ENCODE measurements around the gene CCDC154. TPM values are rescaled to one million over a fixed set of nuclear protein-coding genes. Genes with fewer than 3 reads are reported as not detected.

The CCDC154 gene
- total and polyA plus RNA-seq, 4 experiments from 2014 or later, result 0.13 to 14.7 (median 12.1) TPM; not detected in 1

DNA sequence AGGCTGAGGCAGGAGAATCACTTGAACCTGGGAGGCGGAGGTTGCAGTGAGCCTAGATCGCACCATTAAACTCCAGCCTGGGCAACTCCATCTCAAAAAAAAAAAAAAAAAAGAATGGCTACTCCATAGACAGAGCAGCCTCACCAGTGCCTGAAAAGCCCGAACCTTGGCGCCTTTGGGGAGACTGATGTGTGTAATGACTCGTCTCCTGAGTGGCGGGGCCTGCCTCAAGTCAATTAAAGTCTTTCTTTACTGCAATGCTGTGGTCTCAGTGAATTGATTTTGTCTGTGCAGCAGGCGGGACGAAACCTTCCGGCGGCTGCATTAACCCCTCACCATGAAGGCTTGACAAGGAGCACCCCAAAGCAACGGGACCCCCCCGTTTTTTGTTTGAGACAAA, 20.3 kb downstream of the CCDC154 start:
- H3K4me1 Mint-ChIP-seq, result peaks cover 5 to 24% (median 12%) of the 10 kb centered on the region in 4 donors
- Histone ChIP-seq H3K4me3 (ENCODE audit: low read length in 2 of 2) (no peak overlapping the region), H3K27me3 (ENCODE audit: insufficient read depth, low read length) (no peaks in the 10 kb centered on the region), H3K4me1 (ENCODE audit: insufficient read depth, low read length) (peaks cover 12% of the 10 kb centered on the region), H3K27ac (ENCODE audit: low read depth, low read length) (no peak overlapping the region), H3K9me3 (ENCODE audit: control insufficient read depth in 1 of 2, low read length in 2 of 2) (no peaks in the 10 kb centered on the region), H3K36me3 (ENCODE audit: insufficient read depth, low read length) (no peaks in the 10 kb centered on the region)
- H3K4me3 Mint-ChIP-seq, result no peak overlapping the region
- H3K27ac Mint-ChIP-seq, result peak overlapping the region in 6 of 7 donors; percentile 36 to 65 (median 47)
- POLR2A ChIA-PET (ENCODE audit: partially characterized antibody), result no interaction called here
- intact Hi-C loops (cut with micrococcal nuclease), result loop anchor here (5.0 kb wide), 1 partner anchor 113 kb away; no protein-coding TSS in a partner anchor
- H3K36me3 Mint-ChIP-seq, result peaks cover 0 to 7% of the 10 kb centered on the region in 2 donors
- CTCF ChIA-PET (ENCODE audit: partially characterized antibody), result no interaction called here
- DNase-seq, result no peak
- no peaks in the 10 kb centered on the region for H3K9me3 Mint-ChIP-seq
- peaks cover 0 to 3% of the 10 kb centered on the region in 2 donors for H3K27me3 Mint-ChIP-seq

DNA sequence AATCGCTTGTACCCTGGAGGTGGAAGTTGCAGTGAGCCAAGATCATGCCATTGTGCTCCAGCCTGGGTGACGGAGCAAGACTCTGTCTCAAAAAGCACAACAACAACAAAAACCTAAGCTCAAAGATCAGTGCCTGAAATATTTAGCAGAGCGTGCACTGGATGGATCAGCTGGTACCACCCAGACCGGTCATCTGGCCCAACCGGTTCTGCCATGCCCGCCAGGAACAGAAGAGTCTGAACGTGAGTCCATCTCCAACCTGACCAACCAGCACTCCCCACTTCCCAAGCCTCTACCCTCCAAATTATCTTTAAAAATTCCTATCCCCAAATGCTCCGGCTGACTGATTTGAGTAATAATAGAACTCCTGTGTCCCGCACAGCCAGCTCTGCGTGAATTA, 22.3 kb downstream of the CCDC154 start:
- H3K4me3 ChIP-seq (ENCODE audit: low read length in 2 of 2), result no peak overlapping the region
- peaks cover 0 to 3% of the 10 kb centered on the region in 2 donors for H3K27me3 Mint-ChIP-seq
- no peak for DNase-seq
- no peaks in the 10 kb centered on the region for H3K36me3 ChIP-seq (ENCODE audit: insufficient read depth, low read length)
- H3K9me3 ChIP-seq (ENCODE audit: control insufficient read depth in 1 of 2, low read length in 2 of 2), result no peaks in the 10 kb centered on the region
- CTCF ChIA-PET (ENCODE audit: partially characterized antibody), result no interaction called here
- H3K4me1 Mint-ChIP-seq, result peaks cover 5 to 24% (median 12%) of the 10 kb centered on the region in 4 donors
- peaks cover 12% of the 10 kb centered on the region for H3K4me1 ChIP-seq (ENCODE audit: insufficient read depth, low read length)
- POLR2A ChIA-PET (ENCODE audit: partially characterized antibody), result interaction anchor here (0.9 to 3.4 kb wide), 6 partner anchors 11 to 115 kb away, joined by 6 to 23 read pairs (median 18); partner anchors contain the start of genes TELO2 and UBE2I
- H3K36me3 Mint-ChIP-seq, result peaks cover 0 to 7% of the 10 kb centered on the region in 2 donors
- peak overlapping the region; percentile 77 to 100 (median 84) for H3K27ac Mint-ChIP-seq
- H3K27ac ChIP-seq (ENCODE audit: low read depth, low read length), result peak overlapping the region; percentile 85
- H3K9me3 Mint-ChIP-seq, result no peaks in the 10 kb centered on the region
- intact Hi-C loops (cut with micrococcal nuclease), result loop anchor here (5.0 kb wide), 1 partner anchor 115 kb away; no protein-coding TSS in a partner anchor
- H3K27me3 ChIP-seq (ENCODE audit: insufficient read depth, low read length), result no peaks in the 10 kb centered on the region
- H3K4me3 Mint-ChIP-seq, result peak overlapping the region in 7 of 8 donors; percentile 15 to 67 (median 36)

DNA sequence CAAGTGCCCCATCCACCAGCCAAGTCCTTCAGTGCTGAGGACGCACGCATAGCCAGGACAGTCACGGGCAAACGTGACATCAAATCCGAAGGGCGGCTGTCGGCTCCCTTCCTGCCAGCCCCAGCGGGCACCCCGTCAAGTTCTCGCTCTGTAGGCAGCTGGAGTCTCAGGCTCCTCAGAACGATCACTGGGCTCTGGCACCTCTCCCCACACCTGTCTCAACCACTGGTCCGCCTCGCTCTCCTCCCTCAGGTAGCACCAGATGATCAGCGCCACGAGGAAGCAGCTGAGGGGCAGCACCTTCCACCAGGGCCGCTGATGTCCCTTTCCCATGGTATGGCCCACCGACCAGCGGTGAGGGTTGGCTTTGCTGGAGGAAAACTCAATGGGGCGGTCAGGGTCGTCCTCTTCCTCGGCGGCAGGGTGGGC, 24.2 kb downstream of the CCDC154 start:
- intact Hi-C loops (cut with micrococcal nuclease), result loop anchor here (1.0 to 5.0 kb wide), 8 partner anchors 12 to 362 kb away; partner anchors contain the start of genes CLCN7, CRAMP1, IFT140 and MAPK8IP3
- no peaks in the 10 kb centered on the region for H3K9me3 ChIP-seq (ENCODE audit: control insufficient read depth in 1 of 2, low read length in 2 of 2)
- DNase-seq, result no peak
- Mint-ChIP-seq H3K4me3 (peak overlapping the region; percentile 79 to 97 (median 92)), H3K36me3 (peaks cover 0 to 7% of the 10 kb centered on the region in 2 donors), H3K4me1 (peaks cover 5 to 29% (median 15%) of the 10 kb centered on the region in 4 donors), H3K27me3 (peaks cover 0 to 3% of the 10 kb centered on the region in 2 donors), H3K27ac (peak overlapping the region; percentile 64 to 100 (median 91)), H3K9me3 (no peaks in the 10 kb centered on the region)
- H3K27me3 ChIP-seq (ENCODE audit: insufficient read depth, low read length), result no peaks in the 10 kb centered on the region
- H3K36me3 ChIP-seq (ENCODE audit: insufficient read depth, low read length), result no peaks in the 10 kb centered on the region
- ChIA-PET CTCF (ENCODE audit: partially characterized antibody) (interaction anchor here (1.0 to 1.9 kb wide), 2 partner anchors 57 to 286 kb away, joined by 4 to 6 read pairs; partner anchors contain the start of gene MAPK8IP3), POLR2A (ENCODE audit: partially characterized antibody) (interaction anchor here (0.6 to 3.4 kb wide), 24 partner anchors 9 to 780 kb away, joined by 3 to 27 read pairs (median 5); partner anchors contain the start of genes CRAMP1, IFT140, JPT2 and MAPK8IP3)
- peak overlapping the region; percentile 85 for H3K27ac ChIP-seq (ENCODE audit: low read depth, low read length)
- H3K4me3 ChIP-seq (ENCODE audit: low read length in 2 of 2), result peak overlapping the region; percentile 64 to 78
- H3K4me1 ChIP-seq (ENCODE audit: insufficient read depth, low read length), result peaks cover 12% of the 10 kb centered on the region

DNA sequence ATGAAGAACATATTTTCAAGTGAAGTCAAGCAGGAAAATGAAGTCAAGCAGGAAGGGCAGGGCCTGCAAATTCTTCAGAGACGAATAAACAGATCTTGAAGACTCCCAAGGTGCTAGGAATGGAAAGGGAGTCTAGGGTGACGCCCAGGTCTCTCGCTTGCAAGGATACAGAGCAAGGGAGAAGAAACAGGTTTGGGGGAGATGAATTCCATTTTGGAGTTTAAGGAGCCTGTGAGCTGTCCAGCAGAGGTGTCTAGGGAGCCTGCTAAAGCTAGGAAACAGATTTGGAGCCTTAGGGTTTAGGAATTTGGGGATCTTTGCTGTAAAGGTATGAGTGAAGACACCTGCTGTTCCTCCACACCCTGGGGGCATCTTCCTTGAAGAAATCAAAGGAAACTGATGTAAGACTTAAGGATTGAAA, 27.8 kb downstream of the CCDC154 start:
- no peaks in the 10 kb centered on the region for H3K9me3 ChIP-seq (ENCODE audit: control insufficient read depth in 1 of 2, low read length in 2 of 2)
- no peak overlapping the region for H3K27ac ChIP-seq (ENCODE audit: low read depth, low read length)
- peaks cover 32% of the 10 kb centered on the region for H3K4me1 ChIP-seq (ENCODE audit: insufficient read depth, low read length)
- POLR2A ChIA-PET (ENCODE audit: partially characterized antibody), result interaction anchor here (0.9 kb wide), 1 partner anchor 26 kb away, joined by 3 read pairs; no protein-coding TSS in a partner anchor
- Mint-ChIP-seq H3K27me3 (peaks cover 0 to 3% of the 10 kb centered on the region in 2 donors), H3K4me1 (peaks cover 6 to 45% (median 24%) of the 10 kb centered on the region in 4 donors), H3K36me3 (peaks cover 5 to 16% of the 10 kb centered on the region in 2 donors), H3K4me3 (peak overlapping the region in 4 of 8 donors; percentile 29 to 72 (median 54)), H3K27ac (peak overlapping the region in 6 of 7 donors; percentile 10 to 91 (median 38)), H3K9me3 (no peaks in the 10 kb centered on the region)
- H3K4me3 ChIP-seq (ENCODE audit: low read length in 2 of 2), result no peak overlapping the region
- no peak for DNase-seq
- intact Hi-C loops (cut with micrococcal nuclease), result no loop called here
- H3K36me3 ChIP-seq (ENCODE audit: insufficient read depth, low read length), result no peaks in the 10 kb centered on the region
- H3K27me3 ChIP-seq (ENCODE audit: insufficient read depth, low read length), result no peaks in the 10 kb centered on the region
- CTCF ChIA-PET (ENCODE audit: partially characterized antibody), result interaction anchor here (0.5 to 0.7 kb wide), 2 partner anchors 119 to 533 kb away, joined by 3 to 5 read pairs; no protein-coding TSS in a partner anchor

DNA sequence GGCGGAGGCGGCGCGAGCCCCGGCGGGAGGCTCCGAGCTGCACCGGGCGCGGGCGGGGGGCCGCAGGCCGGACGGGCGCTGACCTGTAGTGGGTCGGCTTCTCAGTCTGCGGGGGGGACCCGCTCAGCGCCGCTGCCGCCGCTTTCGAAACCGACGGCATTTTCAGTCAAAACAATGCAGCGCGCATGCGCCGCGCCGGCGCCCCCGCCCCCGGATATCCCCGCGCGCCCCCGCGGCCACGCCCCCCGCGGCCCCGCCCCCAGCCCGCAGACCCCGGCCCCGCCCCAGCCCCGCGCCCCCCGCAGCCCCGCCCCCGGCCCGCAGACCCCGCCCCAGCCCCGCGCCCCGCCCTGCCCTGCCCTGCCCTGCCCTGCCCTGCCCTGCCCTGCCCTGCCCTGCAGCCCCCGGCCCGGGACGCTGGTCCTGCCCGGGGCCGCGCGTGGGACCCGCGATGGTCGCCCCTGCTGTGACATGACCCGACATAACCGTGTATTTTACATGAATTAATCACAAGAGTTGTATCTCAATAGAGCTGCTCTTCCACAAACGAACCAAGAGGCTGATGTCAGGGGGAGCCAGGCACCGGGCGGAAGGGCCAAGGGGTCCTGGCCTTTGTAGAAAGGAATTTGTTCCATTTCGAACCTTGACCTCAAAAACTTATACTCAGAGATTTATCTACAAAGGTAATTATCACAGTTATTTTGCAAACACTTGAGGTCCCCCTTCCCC, 29.7 kb downstream of the CCDC154 start, which contains the start of gene UNKL:
TSS of gene UNKL (minus strand) at position 173 of the 729 bp plus-strand sequence. CDS start at position 160, 13 bp downstream.
- Mint-ChIP-seq H3K9me3 (no peaks in the 10 kb centered on the region), H3K27ac (peak within 1 kb of the TSS; percentile 86 to 92 (median 90)), H3K4me3 (peak within 1 kb of the TSS; percentile 76 to 89 (median 85)), H3K27me3 (no peaks in the 10 kb centered on the region), H3K4me1 (peaks cover 2 to 28% (median 15%) of the 10 kb centered on the region in 4 donors), H3K36me3 (peaks cover 5 to 16% of the 10 kb centered on the region in 2 donors)
- CTCF ChIA-PET (ENCODE audit: partially characterized antibody), result interaction anchor here (0.6 kb wide), 1 partner anchor 46 kb away, joined by 3 read pairs; no protein-coding TSS in a partner anchor
- Histone ChIP-seq H3K27ac (ENCODE audit: low read depth, low read length) (peak within 1 kb of the TSS; percentile 68), H3K4me3 (ENCODE audit: low read length in 2 of 2) (peak within 1 kb of the TSS in 1 of 2 donors; percentile 75), H3K4me1 (ENCODE audit: insufficient read depth, low read length) (peaks cover 21% of the 10 kb centered on the region), H3K36me3 (ENCODE audit: insufficient read depth, low read length) (no peaks in the 10 kb centered on the region), H3K9me3 (ENCODE audit: control insufficient read depth in 1 of 2, low read length in 2 of 2) (no peaks in the 10 kb centered on the region), H3K27me3 (ENCODE audit: insufficient read depth, low read length) (no peaks in the 10 kb centered on the region)
- POLR2A ChIA-PET (ENCODE audit: partially characterized antibody), result no interaction called here
- intact Hi-C loops (cut with micrococcal nuclease), result no loop called here
- peak; percentile 79 to 82 (median 80) for DNase-seq

DNA sequence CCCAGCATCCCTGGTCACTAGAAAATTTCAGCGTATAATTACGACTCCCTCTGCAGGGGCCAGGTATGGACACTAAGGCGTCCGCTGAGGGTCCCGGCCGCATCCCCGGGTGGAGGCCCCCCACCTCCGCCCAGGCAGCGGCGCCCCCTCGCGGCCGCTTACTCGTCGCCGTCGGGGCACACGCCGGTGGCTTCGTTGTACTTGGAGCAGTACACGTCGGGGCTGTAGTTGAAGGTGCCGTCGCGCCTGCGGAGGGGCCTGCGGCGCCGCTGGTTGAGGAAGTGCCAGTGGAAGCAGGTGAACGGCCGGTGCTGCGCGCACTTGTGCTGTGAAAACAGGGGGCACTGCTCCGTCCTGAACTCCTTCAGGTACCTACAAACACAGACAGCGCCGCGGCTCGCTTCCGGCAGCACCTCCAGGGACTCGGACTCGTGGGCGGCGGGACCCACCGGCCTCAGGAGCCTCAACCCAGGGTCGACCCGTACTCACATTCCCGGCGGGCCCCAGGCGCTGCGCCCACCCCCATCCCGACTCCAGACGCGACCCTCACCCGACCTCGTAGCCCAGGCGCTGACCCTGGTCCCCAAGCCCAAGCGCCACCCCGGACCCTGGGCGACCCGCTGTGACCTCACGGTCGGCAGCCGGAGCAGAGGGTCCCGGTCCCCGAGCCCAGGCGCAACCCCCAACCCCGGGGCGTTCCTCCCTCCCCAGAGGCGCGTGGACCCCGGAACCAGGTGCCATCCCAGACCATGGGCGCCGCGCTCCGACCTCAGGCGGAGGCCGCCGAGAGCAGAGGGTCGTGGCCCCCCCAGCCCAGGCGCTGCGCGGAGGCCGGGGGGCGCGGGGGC, 30.4 kb downstream of the CCDC154 start:
- H3K4me1 ChIP-seq (ENCODE audit: insufficient read depth, low read length), result peaks cover 20% of the 10 kb centered on the region
- Mint-ChIP-seq H3K4me3 (peak overlapping the region; percentile 78 to 89 (median 85)), H3K9me3 (no peaks in the 10 kb centered on the region), H3K4me1 (peaks cover 2 to 31% (median 18%) of the 10 kb centered on the region in 4 donors), H3K27me3 (no peaks in the 10 kb centered on the region), H3K36me3 (peaks cover 5 to 18% of the 10 kb centered on the region in 2 donors), H3K27ac (peak overlapping the region; percentile 80 to 91 (median 88))
- no peaks in the 10 kb centered on the region for H3K36me3 ChIP-seq (ENCODE audit: insufficient read depth, low read length)
- H3K4me3 ChIP-seq (ENCODE audit: low read length in 2 of 2), result peak overlapping the region in 1 of 2 donors; percentile 75
- H3K27ac ChIP-seq (ENCODE audit: low read depth, low read length), result peak overlapping the region; percentile 68
- DNase-seq, result peak; percentile 52 to 74 (median 59)
- POLR2A ChIA-PET (ENCODE audit: partially characterized antibody), result no interaction called here
- CTCF ChIA-PET (ENCODE audit: partially characterized antibody), result interaction anchor here (1.3 kb wide), 1 partner anchor 50 kb away, joined by 3 read pairs; no protein-coding TSS in a partner anchor
- intact Hi-C loops (cut with micrococcal nuclease), result loop anchor here (1.0 to 2.0 kb wide), 2 partner anchors 51 to 113 kb away; no protein-coding TSS in a partner anchor
- H3K9me3 ChIP-seq (ENCODE audit: control insufficient read depth in 1 of 2, low read length in 2 of 2), result no peaks in the 10 kb centered on the region
- no peaks in the 10 kb centered on the region for H3K27me3 ChIP-seq (ENCODE audit: insufficient read depth, low read length)

Data from CD4-positive, alpha-beta memory T cell (primary cell).